OCI-LY1 (cell line): ENCODE results near the gene MLLT3.
"Not testable (repeated sequence)": the region's sequence is repeated elsewhere in the genome, so short reads cannot be mapped to it uniquely, and the experiment has no call there.

Experiments used
- CTCF ChIP-seq: fragments of 200-600 bp; sonication (generic), shearing (Covaris generic); IDR thresholded peaks from 2 replicates; pipeline ENCODE4 v1.5.1; 2017; ENCODE audit warnings: mild to moderate bottlenecking, antibody characterized with exemption, low read length, moderate library complexity, mixed read lengths
- EZH2 ChIP-seq: fragments of 200-600 bp; sonication (generic), shearing (Covaris generic); IDR thresholded peaks from 2 replicates; pipeline ENCODE4 v1.8.0; 2017; ENCODE audit warnings: borderline replicate concordance, mixed run types, mild to moderate bottlenecking, antibody characterized with exemption, low read length, moderate library complexity, mixed read lengths

DNA sequence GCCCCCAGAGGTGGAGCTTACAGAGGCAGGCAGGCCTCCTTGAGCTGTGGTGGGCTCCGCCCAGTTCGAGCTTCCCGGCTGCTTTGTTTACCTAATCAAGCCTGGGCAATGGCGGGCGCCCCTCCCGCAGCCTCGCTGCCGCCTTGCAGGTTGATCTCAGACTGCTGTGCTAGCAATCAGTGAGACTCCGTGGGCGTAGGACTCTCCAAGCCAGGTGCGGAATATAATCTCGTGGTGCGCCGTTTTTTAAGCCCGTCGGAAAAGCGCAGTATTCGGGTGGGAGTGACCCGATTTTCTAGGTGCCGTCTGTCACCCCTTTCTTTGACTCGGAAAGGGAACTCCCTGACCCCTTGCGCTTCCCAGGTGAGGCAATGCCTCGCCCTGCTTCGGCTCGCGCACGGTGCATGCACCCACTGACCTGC lies 36.0 kb upstream of the MLLT3 start:
- not testable (repeated sequence) for TF ChIP-seq CTCF, EZH2
